ENCODE measurements around the gene CTCFL.
"Not testable (repeated sequence)": the region's sequence is repeated elsewhere in the genome, so short reads cannot be mapped to it uniquely, and the experiment has no call there.

DNA sequence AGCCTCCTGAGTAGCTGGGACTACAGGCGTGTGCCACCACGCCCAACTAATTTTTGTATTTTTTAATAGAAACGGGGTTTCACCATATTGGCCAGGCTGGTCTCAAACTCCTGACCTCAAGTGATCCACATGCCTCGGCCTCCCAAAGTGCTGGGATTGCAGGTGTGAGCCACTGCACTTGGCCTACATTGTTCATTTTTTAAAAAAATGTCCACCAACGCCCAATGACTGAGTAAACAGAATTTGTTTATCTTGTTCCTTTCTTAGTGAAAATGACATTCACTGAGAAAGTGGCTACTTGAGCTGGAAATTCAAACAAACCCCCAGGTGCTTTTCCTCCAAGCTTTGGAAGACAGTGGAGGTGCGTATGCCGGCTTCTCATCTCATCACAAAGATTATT lies 13.2 kb downstream of the CTCFL start:
- TF ChIP-seq POLR2AphosphoS5 (IDR thresholded peaks at IDR 0.05; ENCODE audit: insufficient read depth, low read depth, low read length); MYC (IDR thresholded peaks at IDR 0.05; ENCODE audit: low read depth, low read length); CTCF (IDR thresholded peaks at IDR 0.05; ENCODE audit: extremely low read depth in 1 of 2, insufficient read depth in 1 of 2, low read depth in 1 of 2, low read length in 2 of 2); POLR2A (IDR thresholded peaks at IDR 0.05; ENCODE audit: low read depth, low read length); EZH2 (IDR thresholded peaks at IDR 0.05; ENCODE audit: borderline replicate concordance, low read depth, low read length, severe bottlenecking): not testable (repeated sequence)

All from endothelial cell of umbilical vein (primary cell).